ENCODE results near the gene MYO9B.

GRCh38 chr19:17060802-17061201 lies 14.8 kb upstream of the MYO9B start:
- no peak for TF ChIP-seq CTCF (conservative IDR thresholded peaks at IDR 0.05; ENCODE audit: low read depth, low read length)
- TF ChIP-seq EZH2 (IDR thresholded peaks at IDR 0.05; ENCODE audit: low read length, unreplicated experiment) = no peak
- no peak for TF ChIP-seq EZH2phosphoT487 (IDR thresholded peaks at IDR 0.05; ENCODE audit: borderline replicate concordance, low read length)
